ENCODE measurements around the gene PIGP. TPM values are rescaled to one million over a fixed set of nuclear protein-coding genes. Genes with fewer than 3 reads are reported as not detected.
A peak's percentile ranks its signal among the peaks of the same experiment; 100 is the strongest.

Gene PIGP
- total and polyA plus RNA-seq, 2 of the 8 experiments (the other 6 are each of a cell fraction or from before 2014, with no cell fraction given) = 11.3 to 18.0 TPM

GRCh38 chr21:37026499-37026898, 46.4 kb downstream of the PIGP start:
- Histone ChIP-seq H3K23ac (ENCODE audit: insufficient read length) (no peak overlapping the region), H3K4me1 (replicated peaks in 1 of 4; ENCODE audit: control insufficient read depth in 3 of 4, insufficient read depth in 4 of 4, low read length in 3 of 4) (no peaks in the 10 kb centered on the region), H3K23me2 (ENCODE audit: low read depth, low read length) (peaks cover 1% of the 10 kb centered on the region; the same call in 1 of the 2 replicates), H2BK5ac (ENCODE audit: low read depth, low read length) (no peak overlapping the region), H3K9me3 (ENCODE audit: insufficient read depth in 2 of 2, low read depth in 1 of 2, low read length in 1 of 2) (no peaks in the 10 kb centered on the region), H3K14ac (ENCODE audit: insufficient read length) (no peak overlapping the region), H3K4ac (replicated peaks; ENCODE audit: insufficient read length, low read depth, low read length) (no peak overlapping the region), H3K4me3 (ENCODE audit: extremely low read depth in 1 of 4, insufficient read depth in 2 of 4, low read depth in 3 of 4, low read length in 4 of 4) (no peak overlapping the region), H3K27me3 (replicated peaks in 1 of 4; ENCODE audit: control insufficient read depth in 3 of 4, extremely low read depth in 1 of 4, insufficient read depth in 3 of 4, low read length in 3 of 4) (no peaks in the 10 kb centered on the region), H4K5ac (ENCODE audit: insufficient read length, low read depth, low read length) (no peak overlapping the region), H2AK5ac (ENCODE audit: low read depth, low read length) (no peak overlapping the region), H3K79me1 (ENCODE audit: low read depth, low read length) (no peaks in the 10 kb centered on the region), H2AFZ (ENCODE audit: low read length) (0 out of 2 replicates have a peak overlapping the region, but pooled peaks have one; percentile 3), H4K91ac (replicated peaks; ENCODE audit: insufficient read length, low read length) (no peak overlapping the region), H3K36me3 (ENCODE audit: control insufficient read depth in 2 of 4, insufficient read depth in 4 of 4, low read length in 3 of 4) (no peaks in the 10 kb centered on the region), H3K18ac (ENCODE audit: extremely low read depth, low read length) (no peak overlapping the region), H2BK20ac (ENCODE audit: low read length) (no peak overlapping the region), H4K8ac (ENCODE audit: extremely low read depth, insufficient read depth, low read length) (no peak overlapping the region), H3K79me2 (ENCODE audit: control insufficient read depth in 1 of 2, insufficient read depth in 2 of 2, low read length in 2 of 2) (no peaks in the 10 kb centered on the region), H3K9ac (replicated peaks in 1 of 4; ENCODE audit: extremely low read depth in 1 of 4, low read depth in 3 of 4, low read length in 3 of 4) (no peak overlapping the region), H2BK12ac (ENCODE audit: low read depth, low read length) (no peak overlapping the region), H2BK120ac (replicated peaks; ENCODE audit: low read depth, low read length) (no peak overlapping the region), H3K4me2 (ENCODE audit: insufficient read depth in 1 of 2, low read depth in 2 of 2, low read length in 2 of 2) (no peak overlapping the region), H2BK15ac (ENCODE audit: low read length) (no peak overlapping the region), H4K20me1 (replicated peaks in 1 of 2; ENCODE audit: control insufficient read depth in 1 of 2, insufficient read depth in 2 of 2, low read length in 2 of 2) (no peaks in the 10 kb centered on the region), H3K56ac (replicated peaks; ENCODE audit: insufficient read length, low read depth, low read length) (no peak overlapping the region), H3K27ac (ENCODE audit: low read depth, low read length) (no peak overlapping the region)
- ChIA-PET POLR2A (ENCODE audit: partially characterized antibody) (no interaction called here), CTCF (ENCODE audit: partially characterized antibody) (interaction anchor here (0.6 to 4.1 kb wide), 8 partner anchors 11 to 586 kb away, joined by 3 to 22 read pairs (median 5); no protein-coding TSS in a partner anchor)
- no peak for DNase-seq (ENCODE audit: low read depth in 1 of 2, low spot score in 2 of 2)
- TF ChIP-seq TBP (IDR thresholded peaks at IDR 0.05; ENCODE audit: low read depth, low read length) (no peak), SIN3A (conservative IDR thresholded peaks at IDR 0.05 in 1 of 2, IDR thresholded peaks at IDR 0.05 in 1 of 2; ENCODE audit: low read depth in 1 of 2, low read length in 2 of 2) (no peak), MAX (IDR thresholded peaks at IDR 0.05) (no peak), ATF3 (IDR thresholded peaks at IDR 0.05; ENCODE audit: insufficient read depth, low read depth, low read length) (no peak), USF2 (IDR thresholded peaks at IDR 0.05; ENCODE audit: low read length) (no peak), EGR1 (IDR thresholded peaks at IDR 0.05; ENCODE audit: borderline replicate concordance, low read depth, low read length) (no peak), TEAD4 (IDR thresholded peaks at IDR 0.05; ENCODE audit: low read depth, low read length) (no peak), EZH2 (IDR thresholded peaks at IDR 0.05; ENCODE audit: low read depth, low read length, severe bottlenecking) (no peak), MAFK (IDR thresholded peaks at IDR 0.05; ENCODE audit: low read depth, low read length) (no peak)
- TF ChIP-seq, protein P1, sequence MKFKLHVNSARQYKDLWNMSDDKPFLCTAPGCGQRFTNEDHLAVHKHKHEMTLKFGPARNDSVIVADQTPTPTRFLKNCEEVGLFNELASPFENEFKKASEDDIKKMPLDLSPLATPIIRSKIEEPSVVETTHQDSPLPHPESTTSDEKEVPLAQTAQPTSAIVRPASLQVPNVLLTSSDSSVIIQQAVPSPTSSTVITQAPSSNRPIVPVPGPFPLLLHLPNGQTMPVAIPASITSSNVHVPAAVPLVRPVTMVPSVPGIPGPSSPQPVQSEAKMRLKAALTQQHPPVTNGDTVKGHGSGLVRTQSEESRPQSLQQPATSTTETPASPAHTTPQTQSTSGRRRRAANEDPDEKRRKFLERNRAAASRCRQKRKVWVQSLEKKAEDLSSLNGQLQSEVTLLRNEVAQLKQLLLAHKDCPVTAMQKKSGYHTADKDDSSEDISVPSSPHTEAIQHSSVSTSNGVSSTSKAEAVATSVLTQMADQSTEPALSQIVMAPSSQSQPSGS (IDR thresholded peaks at IDR 0.05; ENCODE audit: low read length) = no peak
- FAIRE-seq = no peak
- 76% methylated on average over 4 of the region's 4 CpGs; no CpG with 5 or more reads in 1 of the 2 experiments for WGBS, 2 experiments (ENCODE audit: extremely low coverage in 1 of 2, insufficient coverage in 1 of 2, insufficient read length in 1 of 2, insufficient replicate concordance in 2 of 2, low coverage in 1 of 2, low lambda C conversion rate in 2 of 2, missing lambda C conversion rate in 1 of 2)

Data from H1 (cell line).